Astrocyte (in vitro differentiated cells and primary cell): ENCODE measurements around the gene SLC43A2. TPM values are rescaled to one million over a fixed set of nuclear protein-coding genes. Genes with fewer than 3 reads are reported as not detected.
"Not testable (repeated sequence)": the region's sequence is repeated elsewhere in the genome, so short reads cannot be mapped to it uniquely, and the experiment has no call there.

ENCODE experiments used
- DNase-seq: peaks from one replicate; pipeline ENCODE4 v3.0.0-alpha.2; 2010; ENCODE audit warnings: low read depth
- FAIRE-seq: peaks from 2 replicates; lab custom pipeline; 2011; peaks lifted over from hg19 to GRCh38; lab: Jason Lieb, UNC
- H2AFZ ChIP-seq: 2 replicates; pipeline ENCODE4 v1.6.0; 2012; ENCODE audit warnings: low read depth, low read length, inconsistent platforms
- H3K27ac ChIP-seq: 2 replicates; pipeline ENCODE4 v1.5.1; 2011; ENCODE audit warnings: low read depth, low read length, inconsistent platforms
- H3K27me3 ChIP-seq: 2 replicates; pipeline ENCODE4 v1.6.0; 2011; ENCODE audit warnings: low read length, inconsistent platforms; ENCODE audit not compliant: insufficient read depth
- H3K36me3 ChIP-seq: 2 replicates; pipeline ENCODE4 v1.5.1; 2011; ENCODE audit warnings: low read length, inconsistent platforms; ENCODE audit not compliant: insufficient read depth
- H3K4me1 ChIP-seq: 2 replicates; pipeline ENCODE4 v1.5.1; 2011; ENCODE audit warnings: low read length, inconsistent platforms; ENCODE audit not compliant: insufficient read depth
- H3K4me2 ChIP-seq: 2 replicates; pipeline ENCODE4 v1.6.0; 2012; ENCODE audit warnings: low read length, inconsistent platforms
- H3K4me3 ChIP-seq: 2 replicates; pipeline ENCODE4 v1.5.1; 2011; ENCODE audit warnings: low read depth, mild to moderate bottlenecking, low read length, inconsistent platforms; ENCODE audit not compliant: insufficient read depth
- H3K79me2 ChIP-seq: 2 replicates; pipeline ENCODE4 v1.6.0; 2012; ENCODE audit warnings: mild to moderate bottlenecking, low read length, inconsistent platforms; ENCODE audit not compliant: insufficient read depth
- H3K9ac ChIP-seq: 2 replicates; pipeline ENCODE4 v1.6.0; 2012; ENCODE audit warnings: mild to moderate bottlenecking, low read length, inconsistent platforms
- H3K9me3 ChIP-seq: 2 replicates; pipeline ENCODE4 v1.5.1; 2012; ENCODE audit warnings: low read depth, mild to moderate bottlenecking, low read length, inconsistent platforms; ENCODE audit not compliant: insufficient read depth
- H4K20me1 ChIP-seq: 2 replicates; pipeline ENCODE4 v1.6.0; 2012; ENCODE audit warnings: low read length, inconsistent platforms; ENCODE audit not compliant: insufficient read depth
- H3K27ac Mint-ChIP-seq: one replicate; pipeline ENCODE4 v1.8.0; 2021; ENCODE audit warnings: mild to moderate bottlenecking, mixed read lengths; ENCODE audit not compliant: unreplicated experiment
- H3K27me3 Mint-ChIP-seq: one replicate; pipeline ENCODE4 v1.8.0; 2021; ENCODE audit warnings: low read depth, mixed read lengths; ENCODE audit not compliant: unreplicated experiment
- H3K36me3 Mint-ChIP-seq: one replicate; pipeline ENCODE4 v1.8.0; 2021; ENCODE audit warnings: low read depth, mixed read lengths; ENCODE audit not compliant: unreplicated experiment
- H3K4me1 Mint-ChIP-seq: one replicate; pipeline ENCODE4 v1.8.0; 2021; ENCODE audit warnings: low read depth, mixed read lengths; ENCODE audit not compliant: unreplicated experiment
- H3K4me3 Mint-ChIP-seq: one replicate; pipeline ENCODE4 v1.8.0; 2021; ENCODE audit warnings: mild to moderate bottlenecking, moderate library complexity, mixed read lengths; ENCODE audit not compliant: unreplicated experiment
- H3K9me3 Mint-ChIP-seq: one replicate; pipeline ENCODE4 v1.8.0; 2021; ENCODE audit warnings: mild to moderate bottlenecking, mixed read lengths; ENCODE audit not compliant: unreplicated experiment
- EZH2 ChIP-seq: IDR thresholded peaks from 2 replicates; pipeline ENCODE4 v1.6.1; 2012; ENCODE audit warnings: mild to moderate bottlenecking, low read length, inconsistent platforms; ENCODE audit not compliant: insufficient read depth
- total RNA-seq: library from RNA; stranded (reverse); gene quantifications from 2 replicates; pipeline ENCODE4 v1.2.1, GENCODE V29; 2021
- TF ChIP-seq, protein P1 (sequence below): IDR thresholded peaks from 2 replicates; pipeline ENCODE4 v1.5.1; 2011; ENCODE audit warnings: low read depth, mild to moderate bottlenecking, inconsistent platforms, low read length, moderate library complexity; ENCODE audit not compliant: insufficient read depth

Gene SLC43A2
- total RNA-seq, 1 donor from 2014 or later, result 17.9 TPM

DNA sequence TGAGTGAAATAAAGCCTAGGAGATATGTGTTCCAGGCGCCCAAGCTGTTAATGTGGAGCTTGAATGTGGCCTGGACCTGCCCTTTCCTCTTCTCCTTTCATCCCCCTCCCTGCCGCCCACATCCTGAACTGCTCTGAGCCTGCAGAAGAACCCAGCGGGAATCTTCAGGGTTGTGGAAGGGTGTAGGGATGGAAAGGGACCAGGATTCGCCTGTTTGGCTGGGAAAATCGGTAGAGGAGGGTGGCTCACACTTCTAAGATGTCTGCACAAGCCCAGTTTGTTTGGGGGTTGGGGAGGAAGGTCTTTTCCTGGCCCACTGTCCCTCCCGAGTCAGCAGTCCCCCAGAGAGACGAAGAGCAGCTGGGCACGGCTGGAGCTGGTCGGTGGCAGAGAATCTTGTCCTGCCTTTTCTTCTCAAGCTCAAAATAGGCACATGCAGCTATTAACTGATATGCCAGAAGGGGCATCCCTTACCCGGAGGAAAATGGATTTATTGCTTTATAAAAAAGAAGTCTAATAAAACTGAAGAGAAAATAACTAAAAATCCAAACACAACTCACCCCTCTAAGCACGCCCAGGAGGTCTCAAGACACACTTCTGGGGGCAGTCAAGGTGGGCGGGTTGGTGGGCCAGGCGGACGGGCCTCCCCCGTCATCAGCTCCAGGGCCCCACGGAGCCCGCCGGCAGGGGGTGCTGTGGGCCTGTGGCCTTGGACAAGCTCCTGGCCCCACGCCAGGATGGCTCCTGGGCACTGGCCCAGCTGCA is 54.5 kb downstream of the SLC43A2 start:
- no peaks in the 10 kb centered on the region for H3K27me3 ChIP-seq
- DNase-seq (peak; percentile 26), FAIRE-seq (no peak)
- no peaks in the 10 kb centered on the region for H3K9me3 Mint-ChIP-seq
- H3K9ac ChIP-seq, result no peak overlapping the region
- peaks cover 20% of the 10 kb centered on the region for H3K4me1 ChIP-seq
- no peaks in the 10 kb centered on the region for H3K9me3 ChIP-seq
- H3K36me3 Mint-ChIP-seq, result no peaks in the 10 kb centered on the region
- H3K4me2 ChIP-seq, result no peak overlapping the region
- no peak overlapping the region for H3K27ac ChIP-seq
- no peak overlapping the region for H3K4me3 Mint-ChIP-seq
- peaks cover 11% of the 10 kb centered on the region for H3K4me1 Mint-ChIP-seq
- H3K4me3 ChIP-seq, result no peak overlapping the region
- no peak for TF ChIP-seq EZH2
- TF ChIP-seq, protein P1, sequence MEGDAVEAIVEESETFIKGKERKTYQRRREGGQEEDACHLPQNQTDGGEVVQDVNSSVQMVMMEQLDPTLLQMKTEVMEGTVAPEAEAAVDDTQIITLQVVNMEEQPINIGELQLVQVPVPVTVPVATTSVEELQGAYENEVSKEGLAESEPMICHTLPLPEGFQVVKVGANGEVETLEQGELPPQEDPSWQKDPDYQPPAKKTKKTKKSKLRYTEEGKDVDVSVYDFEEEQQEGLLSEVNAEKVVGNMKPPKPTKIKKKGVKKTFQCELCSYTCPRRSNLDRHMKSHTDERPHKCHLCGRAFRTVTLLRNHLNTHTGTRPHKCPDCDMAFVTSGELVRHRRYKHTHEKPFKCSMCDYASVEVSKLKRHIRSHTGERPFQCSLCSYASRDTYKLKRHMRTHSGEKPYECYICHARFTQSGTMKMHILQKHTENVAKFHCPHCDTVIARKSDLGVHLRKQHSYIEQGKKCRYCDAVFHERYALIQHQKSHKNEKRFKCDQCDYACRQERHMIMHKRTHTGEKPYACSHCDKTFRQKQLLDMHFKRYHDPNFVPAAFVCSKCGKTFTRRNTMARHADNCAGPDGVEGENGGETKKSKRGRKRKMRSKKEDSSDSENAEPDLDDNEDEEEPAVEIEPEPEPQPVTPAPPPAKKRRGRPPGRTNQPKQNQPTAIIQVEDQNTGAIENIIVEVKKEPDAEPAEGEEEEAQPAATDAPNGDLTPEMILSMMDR, result peak; percentile 68
- no peaks in the 10 kb centered on the region for H3K36me3 ChIP-seq
- no peaks in the 10 kb centered on the region for H4K20me1 ChIP-seq
- H3K27ac Mint-ChIP-seq, result peak overlapping the region; percentile 82
- H3K79me2 ChIP-seq, result no peaks in the 10 kb centered on the region
- peaks cover 2% of the 10 kb centered on the region for H3K27me3 Mint-ChIP-seq
- H2AFZ ChIP-seq, result peak overlapping the region; percentile 39

DNA sequence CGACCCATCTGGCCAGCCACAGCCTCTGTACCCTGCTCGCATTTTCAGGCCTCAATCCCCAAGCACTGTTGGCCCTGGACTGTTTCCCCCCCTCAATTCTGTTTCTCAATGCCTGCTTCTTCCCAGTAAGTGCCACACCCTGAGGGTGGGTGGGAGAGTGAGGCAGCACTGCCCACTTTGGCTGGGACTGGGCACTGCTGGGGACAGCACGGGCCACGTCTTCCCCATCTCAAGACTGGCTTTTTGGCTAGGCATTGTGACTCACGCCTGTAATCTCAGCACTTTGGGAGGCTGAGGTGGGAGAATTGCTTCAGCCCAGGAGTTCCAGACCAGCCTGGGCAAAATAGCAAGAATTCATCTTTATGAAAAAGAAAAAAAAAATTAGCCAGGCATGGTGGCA is 56.0 kb downstream of the SLC43A2 start:
- not testable (repeated sequence) for H3K79me2 ChIP-seq, H3K9ac ChIP-seq, FAIRE-seq, H3K4me2 ChIP-seq, H3K27ac Mint-ChIP-seq, H3K27me3 ChIP-seq, H3K4me3 ChIP-seq, H3K27ac ChIP-seq, H3K36me3 ChIP-seq, H2AFZ ChIP-seq, H3K4me3 Mint-ChIP-seq, H3K36me3 Mint-ChIP-seq, H4K20me1 ChIP-seq, DNase-seq, H3K9me3 Mint-ChIP-seq, H3K27me3 Mint-ChIP-seq, H3K9me3 ChIP-seq
- H3K4me1 ChIP-seq, result peaks cover 17% of the 10 kb centered on the region
- peaks cover 11% of the 10 kb centered on the region for H3K4me1 Mint-ChIP-seq

DNA sequence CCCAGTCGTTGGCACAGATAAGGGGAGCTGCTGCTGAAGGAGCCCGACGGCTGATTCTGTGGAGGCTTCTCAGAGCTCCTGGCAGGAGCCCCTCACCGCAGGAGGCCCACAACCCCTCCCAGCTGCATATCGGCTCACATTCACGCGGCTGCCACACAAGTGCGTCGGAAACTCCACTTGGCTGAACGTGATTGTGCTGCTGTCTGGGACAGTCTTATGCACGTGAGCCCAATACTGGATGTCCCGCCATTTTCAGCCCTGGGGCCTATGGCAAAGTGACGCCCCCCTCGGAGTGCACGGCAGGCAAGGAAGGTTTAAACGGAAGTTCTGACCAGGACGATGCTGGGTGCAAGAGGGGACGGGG is 57.3 kb downstream of the SLC43A2 start:
- no peak overlapping the region for H3K4me2 ChIP-seq
- TF ChIP-seq, protein P1, result no peak
- TF ChIP-seq EZH2, result no peak
- no peaks in the 10 kb centered on the region for H3K79me2 ChIP-seq
- Mint-ChIP-seq H3K4me1 (peaks cover 10% of the 10 kb centered on the region), H3K36me3 (no peaks in the 10 kb centered on the region), H3K27ac (no peak overlapping the region), H3K27me3 (peaks cover 2% of the 10 kb centered on the region), H3K9me3 (no peaks in the 10 kb centered on the region), H3K4me3 (no peak overlapping the region)
- no peak overlapping the region for H3K9ac ChIP-seq
- H3K27ac ChIP-seq, result no peak overlapping the region
- no peak overlapping the region for H3K4me3 ChIP-seq
- no peaks in the 10 kb centered on the region for H3K27me3 ChIP-seq
- H4K20me1 ChIP-seq, result no peaks in the 10 kb centered on the region
- H3K4me1 ChIP-seq, result peaks cover 8% of the 10 kb centered on the region
- H3K9me3 ChIP-seq, result no peaks in the 10 kb centered on the region
- no peak overlapping the region for H2AFZ ChIP-seq
- DNase-seq, result no peak
- no peaks in the 10 kb centered on the region for H3K36me3 ChIP-seq
- FAIRE-seq, result no peak
